Suprapubic skin (tissue), 4 donors: ENCODE measurements around the gene IGFLR1.

Experiments
- EP300 ChIP-seq: sonication (generic); formaldehyde crosslinking; IDR thresholded peaks from one replicate; pipeline ENCODE4 v1.6.1; 2017; ENCODE audit warnings: antibody characterized with exemption
- POLR2A ChIP-seq, 2 donors: fragments of 450-650 bp; IDR thresholded peaks; one replicate each; pipeline ENCODE4 v1.6.1; 2017; ENCODE audit warnings: antibody characterized with exemption in 2 of 2, mild to moderate bottlenecking in 2 of 2, moderate library complexity in 2 of 2
- POLR2AphosphoS5 ChIP-seq, 3 donors: sonication (generic); formaldehyde crosslinking; IDR thresholded peaks; one replicate each; pipeline ENCODE4 v1.6.1; 2017; ENCODE audit warnings: antibody characterized with exemption in 3 of 3
- TF ChIP-seq, protein P1 (sequence below), 2 donors: fragments of 200-600 bp in 1 of 2; fragments of 450-650 bp in 1 of 2; sonication (generic) in 1 of 2; IDR thresholded peaks; one replicate each; pipeline ENCODE4 v1.5.1; 2016 to 2019; ENCODE audit warnings: antibody characterized with exemption in 2 of 2, mild to moderate bottlenecking in 1 of 2, moderate library complexity in 1 of 2

DNA sequence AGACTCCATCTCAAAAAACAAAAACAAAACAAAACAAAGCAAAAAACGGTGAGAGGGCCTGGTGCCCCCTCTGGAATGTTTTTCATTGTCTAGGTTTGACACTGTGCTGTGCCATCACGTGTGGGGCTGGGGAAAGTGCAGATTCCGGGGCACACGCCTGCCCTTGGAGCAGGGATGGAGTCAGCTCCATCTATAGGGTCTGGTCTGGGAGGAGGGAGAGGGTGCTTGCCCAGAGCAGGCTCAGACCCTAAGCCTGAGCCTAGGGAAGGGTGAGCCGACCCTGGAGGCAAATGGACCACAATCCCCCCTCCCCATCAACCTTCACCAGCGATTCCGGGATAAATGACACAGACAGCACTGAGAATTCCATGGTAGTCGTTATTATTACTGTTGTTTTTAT is 48.8 kb downstream of the IGFLR1 start:
- no peak for TF ChIP-seq EP300
- TF ChIP-seq, protein P1, sequence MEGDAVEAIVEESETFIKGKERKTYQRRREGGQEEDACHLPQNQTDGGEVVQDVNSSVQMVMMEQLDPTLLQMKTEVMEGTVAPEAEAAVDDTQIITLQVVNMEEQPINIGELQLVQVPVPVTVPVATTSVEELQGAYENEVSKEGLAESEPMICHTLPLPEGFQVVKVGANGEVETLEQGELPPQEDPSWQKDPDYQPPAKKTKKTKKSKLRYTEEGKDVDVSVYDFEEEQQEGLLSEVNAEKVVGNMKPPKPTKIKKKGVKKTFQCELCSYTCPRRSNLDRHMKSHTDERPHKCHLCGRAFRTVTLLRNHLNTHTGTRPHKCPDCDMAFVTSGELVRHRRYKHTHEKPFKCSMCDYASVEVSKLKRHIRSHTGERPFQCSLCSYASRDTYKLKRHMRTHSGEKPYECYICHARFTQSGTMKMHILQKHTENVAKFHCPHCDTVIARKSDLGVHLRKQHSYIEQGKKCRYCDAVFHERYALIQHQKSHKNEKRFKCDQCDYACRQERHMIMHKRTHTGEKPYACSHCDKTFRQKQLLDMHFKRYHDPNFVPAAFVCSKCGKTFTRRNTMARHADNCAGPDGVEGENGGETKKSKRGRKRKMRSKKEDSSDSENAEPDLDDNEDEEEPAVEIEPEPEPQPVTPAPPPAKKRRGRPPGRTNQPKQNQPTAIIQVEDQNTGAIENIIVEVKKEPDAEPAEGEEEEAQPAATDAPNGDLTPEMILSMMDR (IDR thresholded peaks at IDR 0.05), result no peak
- no peak for TF ChIP-seq POLR2AphosphoS5 (IDR thresholded peaks at IDR 0.05)
- TF ChIP-seq POLR2A (IDR thresholded peaks at IDR 0.05), result no peak
